H1 (cell line): ENCODE data around the gene QPCT. TPM values are rescaled to one million over a fixed set of nuclear protein-coding genes. Genes with fewer than 3 reads are reported as not detected.

ENCODE experiments used
- CTCF ChIA-PET: fragments of 300-600 bp; sonication (Branson Sonifier 250); formaldehyde crosslinking; loops from one replicate; lab custom pipeline; 2021; ENCODE audit not compliant: partially characterized antibody; lab: Charles Lee
- POLR2A ChIA-PET: fragments of 300-600 bp; sonication (Branson Sonifier 250); formaldehyde crosslinking; loops from one replicate; lab custom pipeline; 2021; ENCODE audit warnings: inconsistent platforms; ENCODE audit not compliant: partially characterized antibody; lab: Charles Lee
- DNase-seq, 2 experiments: peaks; one replicate each; pipeline versions ENCODE4 v3.0.0 to v3.0.0-alpha.2; 2010 to 2022; ENCODE audit warnings: low spot score in 2 of 2, low read depth in 1 of 2, mixed read lengths in 1 of 2
- FAIRE-seq: peaks from 2 replicates; lab custom pipeline; 2011; peaks lifted over from hg19 to GRCh38; lab: Jason Lieb, UNC
- H2AFZ ChIP-seq: 2 replicates; pipeline ENCODE4 v1.8.1; 2012; ENCODE audit warnings: low read length, inconsistent platforms
- H2AK5ac ChIP-seq: 2 replicates; pipeline ENCODE4 v1.6.1; 2013; ENCODE audit warnings: low read depth, low read length
- H2BK120ac ChIP-seq: replicated peaks from 2 replicates; pipeline ENCODE3; 2013; ENCODE audit warnings: low read depth, low read length, inconsistent platforms
- H2BK12ac ChIP-seq: 2 replicates; pipeline ENCODE4 v1.6.1; 2013; ENCODE audit warnings: low read depth, low read length
- H2BK15ac ChIP-seq: 2 replicates; pipeline ENCODE4 v1.6.1; 2013; ENCODE audit warnings: low read length
- H2BK20ac ChIP-seq: 2 replicates; pipeline ENCODE4 v1.6.1; 2013; ENCODE audit warnings: low read length
- H2BK5ac ChIP-seq: 2 replicates; pipeline ENCODE4 v1.6.1; 2013; ENCODE audit warnings: low read depth, low read length
- H3K14ac ChIP-seq: 2 replicates; pipeline ENCODE4 v1.6.1; 2013; ENCODE audit warnings: inconsistent platforms; ENCODE audit not compliant: insufficient read length
- H3K18ac ChIP-seq: 2 replicates; pipeline ENCODE4 v1.6.1; 2013; ENCODE audit warnings: low read length; ENCODE audit errors: extremely low read depth
- H3K23ac ChIP-seq: 2 replicates; pipeline ENCODE4 v1.6.1; 2013; ENCODE audit warnings: inconsistent platforms; ENCODE audit not compliant: insufficient read length
- H3K23me2 ChIP-seq: 2 replicates; pipeline ENCODE4 v1.6.1; 2013; ENCODE audit warnings: low read depth, low read length
- H3K27ac ChIP-seq: 2 replicates; pipeline ENCODE4 v1.6.1; 2011; ENCODE audit warnings: low read depth, low read length, inconsistent platforms
- H3K27me3 ChIP-seq, 4 experiments: replicated peaks in 1 of 4; 1 replicate in 1 of 4; 2 replicates in 3 of 4; pipeline versions ENCODE4 v1.6.1 to v1.8.1; 2011 to 2013; ENCODE audit warnings: low read length in 3 of 4, mild to moderate bottlenecking in 3 of 4, inconsistent platforms in 2 of 4, mixed read lengths in 2 of 4, moderate library complexity in 1 of 4; ENCODE audit not compliant: control insufficient read depth in 3 of 4, insufficient read depth in 3 of 4; ENCODE audit errors: extremely low read depth in 1 of 4
- H3K36me3 ChIP-seq, 4 experiments: 2 replicates each; pipeline versions ENCODE4 v1.6.1 to v1.8.1; 2011 to 2013; ENCODE audit warnings: mild to moderate bottlenecking in 4 of 4, low read length in 3 of 4, moderate library complexity in 2 of 4, control low read depth in 1 of 4, inconsistent platforms in 1 of 4; ENCODE audit not compliant: insufficient read depth in 4 of 4, control insufficient read depth in 2 of 4
- H3K4ac ChIP-seq: replicated peaks from 2 replicates; pipeline ENCODE3; 2013; ENCODE audit warnings: low read length, low read depth, mixed read lengths, inconsistent platforms; ENCODE audit not compliant: insufficient read length
- H3K4me1 ChIP-seq, 4 experiments: replicated peaks in 1 of 4; 1 replicate in 1 of 4; 2 replicates in 3 of 4; pipeline versions ENCODE4 v1.6.1 to v1.8.1; 2011 to 2013; ENCODE audit warnings: low read length in 3 of 4, inconsistent platforms in 2 of 4, mixed read lengths in 1 of 4; ENCODE audit not compliant: insufficient read depth in 4 of 4, control insufficient read depth in 3 of 4
- H3K4me2 ChIP-seq, 2 experiments: 2 replicates each; pipeline versions ENCODE4 v1.6.1 to v1.8.1; 2011 to 2013; ENCODE audit warnings: low read depth in 2 of 2, low read length in 2 of 2, control low read depth in 1 of 2, inconsistent platforms in 1 of 2, mild to moderate bottlenecking in 1 of 2; ENCODE audit not compliant: insufficient read depth in 1 of 2
- H3K4me3 ChIP-seq, 4 experiments: fragments of 200-600, 300-600 bp in 1 of 4; sonication (generic), shearing (Covaris generic), sonication (Bioruptor Twin) in 1 of 4; 2 replicates each; pipeline versions ENCODE4 v1.5.1 to v1.8.1; 2011 to 2016; ENCODE audit warnings: low read length in 4 of 4, low read depth in 3 of 4, control low read depth in 2 of 4, inconsistent platforms in 2 of 4, mild to moderate bottlenecking in 2 of 4, mixed read lengths in 1 of 4, moderate library complexity in 1 of 4; ENCODE audit not compliant: insufficient read depth in 2 of 4; ENCODE audit errors: extremely low read depth in 1 of 4
- H3K56ac ChIP-seq: replicated peaks from 2 replicates; pipeline ENCODE3; 2013; ENCODE audit warnings: low read depth, mild to moderate bottlenecking, mixed read lengths, low read length, inconsistent platforms; ENCODE audit not compliant: insufficient read length
- H3K79me1 ChIP-seq: 2 replicates; pipeline ENCODE4 v1.6.1; 2013; ENCODE audit warnings: low read depth, low read length, control low read depth
- H3K79me2 ChIP-seq, 2 experiments: 2 replicates each; pipeline versions ENCODE4 v1.6.1 to v1.8.1; 2012 to 2013; ENCODE audit warnings: low read length in 2 of 2, mild to moderate bottlenecking in 2 of 2, inconsistent platforms in 1 of 2; ENCODE audit not compliant: insufficient read depth in 2 of 2, control insufficient read depth in 1 of 2
- H3K9ac ChIP-seq, 4 experiments: replicated peaks in 1 of 4; 1 replicate in 1 of 4; 2 replicates in 3 of 4; pipeline versions ENCODE4 v1.6.1 to v1.8.1; 2011 to 2013; ENCODE audit warnings: low read depth in 3 of 4, low read length in 3 of 4, control low read depth in 2 of 4, mild to moderate bottlenecking in 2 of 4, moderate library complexity in 2 of 4, inconsistent platforms in 1 of 4; ENCODE audit errors: extremely low read depth in 1 of 4
- H3K9me3 ChIP-seq, 2 experiments: 2 replicates each; pipeline versions ENCODE4 v1.6.1 to v1.8.1; 2012 to 2013; ENCODE audit warnings: mild to moderate bottlenecking in 2 of 2, moderate library complexity in 2 of 2, control low read depth in 1 of 2, inconsistent platforms in 1 of 2, low read depth in 1 of 2, low read length in 1 of 2, mixed read lengths in 1 of 2; ENCODE audit not compliant: insufficient read depth in 2 of 2
- H4K20me1 ChIP-seq, 2 experiments: replicated peaks in 1 of 2; 2 replicates each; pipeline versions ENCODE3 to v1.8.1; 2011 to 2013; ENCODE audit warnings: inconsistent platforms in 2 of 2, low read length in 2 of 2, mild to moderate bottlenecking in 1 of 2; ENCODE audit not compliant: insufficient read depth in 2 of 2, control insufficient read depth in 1 of 2
- H4K5ac ChIP-seq: 2 replicates; pipeline ENCODE4 v1.6.1; 2013; ENCODE audit warnings: low read length, low read depth, mixed read lengths, inconsistent platforms; ENCODE audit not compliant: insufficient read length
- H4K8ac ChIP-seq: 2 replicates; pipeline ENCODE4 v1.8.0; 2013; ENCODE audit warnings: mild to moderate bottlenecking, moderate library complexity, low read length, inconsistent platforms; ENCODE audit not compliant: insufficient read depth; ENCODE audit errors: extremely low read depth
- H4K91ac ChIP-seq: replicated peaks from 2 replicates; pipeline ENCODE3; 2013; ENCODE audit warnings: low read length, mixed read lengths, inconsistent platforms; ENCODE audit not compliant: insufficient read length
- CREB1 ChIP-seq: IDR thresholded peaks from 2 replicates; pipeline ENCODE4 v1.6.1; 2012; ENCODE audit warnings: inconsistent platforms
- GTF2F1 ChIP-seq: IDR thresholded peaks from 2 replicates; pipeline ENCODE4 v1.6.1; 2012; ENCODE audit warnings: low read depth, low read length, improper control_type of control experiment, borderline replicate concordance
- HDAC6 ChIP-seq: IDR thresholded peaks from one replicate; pipeline ENCODE4 v1.7.1; 2012; ENCODE audit warnings: low read depth, mild to moderate bottlenecking, inconsistent platforms, low read length, moderate library complexity
- RFX5 ChIP-seq: IDR thresholded peaks from 2 replicates; pipeline ENCODE4 v1.6.1; 2011; ENCODE audit warnings: low read depth, low read length, improper control_type of control experiment, borderline replicate concordance
- SP2 ChIP-seq: IDR thresholded peaks from 2 replicates; pipeline ENCODE4 v1.6.1; 2012; ENCODE audit warnings: mild to moderate bottlenecking, low read length, inconsistent platforms
- SUZ12 ChIP-seq: fragments of 200-600 bp; sonication (generic); IDR thresholded peaks from 2 replicates; pipeline ENCODE4 v1.6.1; 2012; ENCODE audit warnings: mild to moderate bottlenecking, inconsistent platforms, low read length, moderate library complexity, mixed read lengths
- TEAD4 ChIP-seq: IDR thresholded peaks from 2 replicates; pipeline ENCODE4 v1.6.1; 2012; ENCODE audit warnings: low read depth, low read length, inconsistent platforms, mixed read lengths
- USF2 ChIP-seq: IDR thresholded peaks from 2 replicates; pipeline ENCODE4 v1.6.1; 2011; ENCODE audit warnings: low read length, improper control_type of control experiment
- WGBS, 2 experiments: shearing (Covaris generic) in 1 of 2; methylation state at CpG; one replicate each; pipeline versions ENCODE4 v1.1.6 to v1.1.7; 2013 to 2015; ENCODE audit warnings: low lambda C conversion rate in 2 of 2, mixed read lengths in 2 of 2, inconsistent platforms in 1 of 2, low coverage in 1 of 2, missing lambda C conversion rate in 1 of 2; ENCODE audit not compliant: insufficient replicate concordance in 2 of 2, insufficient coverage in 1 of 2, insufficient read length in 1 of 2; ENCODE audit errors: extremely low coverage in 1 of 2, missing lambda C conversion rate in 1 of 2; 5-methylcytosine and 5-hydroxymethylcytosine counted together
- polyA plus RNA-seq, 7 experiments: library from polyadenylated mRNA; depleted of rRNA in 3 of 7; stranded (reverse) in 5 of 7; unstranded in 2 of 7; fragments of >200 nt in 5 of 7; fragments of 200-250 nt in 2 of 7; gene quantifications; 1 replicate in 5 of 7; 2 replicates in 1 of 7; 4 replicates in 1 of 7; pipeline versions ENCODE4 v1.2.1 to v1.2.3, GENCODE V29; 2011 to 2013; ENCODE audit warnings: missing spikeins in 2 of 7, mixed read lengths in 2 of 7
- total RNA-seq: library from RNA; stranded (reverse); fragmentation: NEBNext Ultra II Directional; extraction: Animal tissue kit (Norgen Biotek cat#: 25700); gene quantifications from 2 replicates; pipeline ENCODE4 v1.2.1, GENCODE V29; 2021

The QPCT gene
- total and polyA plus RNA-seq, 2 of the 8 experiments (the other 6 are each of a cell fraction or from before 2014, with no cell fraction given) = 4.0 to 4.3 TPM

DNA sequence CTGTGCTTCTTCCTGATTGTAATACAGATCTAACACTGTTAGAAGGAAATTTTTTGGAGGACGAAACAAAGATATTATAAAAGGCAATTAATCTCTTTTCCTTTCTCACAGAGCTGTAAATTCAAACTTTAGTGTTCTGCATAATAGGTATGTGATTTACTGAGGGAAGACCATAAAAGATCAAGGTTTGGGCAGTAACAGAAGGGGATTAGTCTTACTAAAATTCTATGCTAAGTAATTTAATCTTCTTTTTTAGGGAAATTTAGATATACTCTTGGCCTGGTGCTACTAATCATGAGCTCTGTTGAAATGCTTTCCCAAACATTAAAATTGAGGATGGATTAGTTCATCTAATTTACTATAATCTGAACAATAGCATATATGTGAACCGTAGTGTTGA, 8.8 kb upstream of the QPCT start:
- DNase-seq (no peak), FAIRE-seq (no peak)
- no peaks in the 10 kb centered on the region for H3K36me3 ChIP-seq
- no peaks in the 10 kb centered on the region for H3K23me2 ChIP-seq
- H2AK5ac ChIP-seq = no peak overlapping the region
- H3K79me1 ChIP-seq = no peaks in the 10 kb centered on the region
- H2BK12ac ChIP-seq = no peak overlapping the region
- no peak overlapping the region for H3K56ac ChIP-seq
- ChIA-PET CTCF (interaction anchor here (1.1 kb wide), 1 partner anchor 60 kb away, joined by 3 read pairs; no protein-coding TSS in a partner anchor), POLR2A (no interaction called here)
- H3K4me2 ChIP-seq = no peak overlapping the region
- H3K4me3 ChIP-seq = no peak overlapping the region
- H2BK120ac ChIP-seq = no peak overlapping the region
- no peak overlapping the region for H4K5ac ChIP-seq
- WGBS, 2 experiments = 88% methylated on average over 2 of the region's 2 CpGs; no CpG with 5 or more reads in 1 of the 2 experiments
- H2BK15ac ChIP-seq = no peak overlapping the region
- H3K9me3 ChIP-seq = no peaks in the 10 kb centered on the region
- no peak overlapping the region for H4K8ac ChIP-seq
- H3K14ac ChIP-seq = no peak overlapping the region
- H4K91ac ChIP-seq = no peak overlapping the region
- H3K27me3 ChIP-seq = no peaks in the 10 kb centered on the region
- H3K9ac ChIP-seq = no peak overlapping the region
- no peaks in the 10 kb centered on the region for H3K79me2 ChIP-seq
- no peak overlapping the region for H3K18ac ChIP-seq
- no peak overlapping the region for H2BK5ac ChIP-seq
- H3K4ac ChIP-seq = no peak overlapping the region
- no peak overlapping the region for H2BK20ac ChIP-seq
- no peak for TF ChIP-seq SUZ12
- no peak for TF ChIP-seq USF2
- TF ChIP-seq TEAD4 = no peak
- TF ChIP-seq HDAC6 = no peak
- TF ChIP-seq SP2 = no peak
- TF ChIP-seq RFX5 = no peak
- TF ChIP-seq GTF2F1 = no peak
- TF ChIP-seq CREB1 = no peak
- H3K4me1 ChIP-seq = no peaks in the 10 kb centered on the region
- no peak overlapping the region for H2AFZ ChIP-seq
- no peak overlapping the region for H3K27ac ChIP-seq
- H4K20me1 ChIP-seq = no peaks in the 10 kb centered on the region
- H3K23ac ChIP-seq = no peak overlapping the region
